Astrocyte (in vitro differentiated cells and primary cell): ENCODE data around the gene NUP98. TPM values are rescaled to one million over a fixed set of nuclear protein-coding genes. Genes with fewer than 3 reads are reported as not detected.

ENCODE experiments used
- DNase-seq: peaks from one replicate; pipeline ENCODE4 v3.0.0-alpha.2; 2010; ENCODE audit warnings: low read depth
- FAIRE-seq: peaks from 2 replicates; lab custom pipeline; 2011; peaks lifted over from hg19 to GRCh38; lab: Jason Lieb, UNC
- H2AFZ ChIP-seq: 2 replicates; pipeline ENCODE4 v1.6.0; 2012; ENCODE audit warnings: low read depth, low read length, inconsistent platforms
- H3K27ac ChIP-seq: 2 replicates; pipeline ENCODE4 v1.5.1; 2011; ENCODE audit warnings: low read depth, low read length, inconsistent platforms
- H3K27me3 ChIP-seq: 2 replicates; pipeline ENCODE4 v1.6.0; 2011; ENCODE audit warnings: low read length, inconsistent platforms; ENCODE audit not compliant: insufficient read depth
- H3K36me3 ChIP-seq: 2 replicates; pipeline ENCODE4 v1.5.1; 2011; ENCODE audit warnings: low read length, inconsistent platforms; ENCODE audit not compliant: insufficient read depth
- H3K4me1 ChIP-seq: 2 replicates; pipeline ENCODE4 v1.5.1; 2011; ENCODE audit warnings: low read length, inconsistent platforms; ENCODE audit not compliant: insufficient read depth
- H3K4me2 ChIP-seq: 2 replicates; pipeline ENCODE4 v1.6.0; 2012; ENCODE audit warnings: low read length, inconsistent platforms
- H3K4me3 ChIP-seq: 2 replicates; pipeline ENCODE4 v1.5.1; 2011; ENCODE audit warnings: low read depth, mild to moderate bottlenecking, low read length, inconsistent platforms; ENCODE audit not compliant: insufficient read depth
- H3K79me2 ChIP-seq: 2 replicates; pipeline ENCODE4 v1.6.0; 2012; ENCODE audit warnings: mild to moderate bottlenecking, low read length, inconsistent platforms; ENCODE audit not compliant: insufficient read depth
- H3K9ac ChIP-seq: 2 replicates; pipeline ENCODE4 v1.6.0; 2012; ENCODE audit warnings: mild to moderate bottlenecking, low read length, inconsistent platforms
- H3K9me3 ChIP-seq: 2 replicates; pipeline ENCODE4 v1.5.1; 2012; ENCODE audit warnings: low read depth, mild to moderate bottlenecking, low read length, inconsistent platforms; ENCODE audit not compliant: insufficient read depth
- H4K20me1 ChIP-seq: 2 replicates; pipeline ENCODE4 v1.6.0; 2012; ENCODE audit warnings: low read length, inconsistent platforms; ENCODE audit not compliant: insufficient read depth
- H3K27ac Mint-ChIP-seq: one replicate; pipeline ENCODE4 v1.8.0; 2021; ENCODE audit warnings: mild to moderate bottlenecking, mixed read lengths; ENCODE audit not compliant: unreplicated experiment
- H3K27me3 Mint-ChIP-seq: one replicate; pipeline ENCODE4 v1.8.0; 2021; ENCODE audit warnings: low read depth, mixed read lengths; ENCODE audit not compliant: unreplicated experiment
- H3K36me3 Mint-ChIP-seq: one replicate; pipeline ENCODE4 v1.8.0; 2021; ENCODE audit warnings: low read depth, mixed read lengths; ENCODE audit not compliant: unreplicated experiment
- H3K4me1 Mint-ChIP-seq: one replicate; pipeline ENCODE4 v1.8.0; 2021; ENCODE audit warnings: low read depth, mixed read lengths; ENCODE audit not compliant: unreplicated experiment
- H3K4me3 Mint-ChIP-seq: one replicate; pipeline ENCODE4 v1.8.0; 2021; ENCODE audit warnings: mild to moderate bottlenecking, moderate library complexity, mixed read lengths; ENCODE audit not compliant: unreplicated experiment
- H3K9me3 Mint-ChIP-seq: one replicate; pipeline ENCODE4 v1.8.0; 2021; ENCODE audit warnings: mild to moderate bottlenecking, mixed read lengths; ENCODE audit not compliant: unreplicated experiment
- EZH2 ChIP-seq: IDR thresholded peaks from 2 replicates; pipeline ENCODE4 v1.6.1; 2012; ENCODE audit warnings: mild to moderate bottlenecking, low read length, inconsistent platforms; ENCODE audit not compliant: insufficient read depth
- total RNA-seq: library from RNA; stranded (reverse); gene quantifications from 2 replicates; pipeline ENCODE4 v1.2.1, GENCODE V29; 2021
- TF ChIP-seq, protein P1 (sequence below): IDR thresholded peaks from 2 replicates; pipeline ENCODE4 v1.5.1; 2011; ENCODE audit warnings: low read depth, mild to moderate bottlenecking, inconsistent platforms, low read length, moderate library complexity; ENCODE audit not compliant: insufficient read depth

NUP98 gene
- total RNA-seq, 1 donor from 2014 or later, result 81.2 TPM

DNA sequence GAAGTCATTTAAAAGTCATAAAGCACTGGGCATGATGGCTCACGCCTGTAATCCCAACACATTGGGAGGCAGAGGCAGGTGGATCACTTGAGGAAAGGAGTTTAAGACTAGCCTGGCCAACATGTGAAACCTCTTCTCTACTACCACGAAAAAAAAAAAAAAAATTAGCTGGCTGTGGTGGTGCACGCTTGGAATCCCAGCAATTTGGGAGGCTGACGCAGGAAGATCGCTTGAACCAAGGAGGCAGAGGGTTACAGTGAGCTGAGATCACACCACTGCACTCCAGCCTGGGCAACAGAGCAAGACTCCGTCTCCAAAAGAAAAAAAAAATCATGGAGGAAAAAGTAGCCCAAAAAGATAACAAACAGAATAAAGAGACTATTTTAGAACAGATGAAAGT is 42.2 kb downstream of the NUP98 start:
- H3K9me3 Mint-ChIP-seq, result no peaks in the 10 kb centered on the region
- no peaks in the 10 kb centered on the region for H3K27me3 ChIP-seq
- H3K4me3 ChIP-seq, result no peak overlapping the region
- no peak for FAIRE-seq
- TF ChIP-seq, protein P1, sequence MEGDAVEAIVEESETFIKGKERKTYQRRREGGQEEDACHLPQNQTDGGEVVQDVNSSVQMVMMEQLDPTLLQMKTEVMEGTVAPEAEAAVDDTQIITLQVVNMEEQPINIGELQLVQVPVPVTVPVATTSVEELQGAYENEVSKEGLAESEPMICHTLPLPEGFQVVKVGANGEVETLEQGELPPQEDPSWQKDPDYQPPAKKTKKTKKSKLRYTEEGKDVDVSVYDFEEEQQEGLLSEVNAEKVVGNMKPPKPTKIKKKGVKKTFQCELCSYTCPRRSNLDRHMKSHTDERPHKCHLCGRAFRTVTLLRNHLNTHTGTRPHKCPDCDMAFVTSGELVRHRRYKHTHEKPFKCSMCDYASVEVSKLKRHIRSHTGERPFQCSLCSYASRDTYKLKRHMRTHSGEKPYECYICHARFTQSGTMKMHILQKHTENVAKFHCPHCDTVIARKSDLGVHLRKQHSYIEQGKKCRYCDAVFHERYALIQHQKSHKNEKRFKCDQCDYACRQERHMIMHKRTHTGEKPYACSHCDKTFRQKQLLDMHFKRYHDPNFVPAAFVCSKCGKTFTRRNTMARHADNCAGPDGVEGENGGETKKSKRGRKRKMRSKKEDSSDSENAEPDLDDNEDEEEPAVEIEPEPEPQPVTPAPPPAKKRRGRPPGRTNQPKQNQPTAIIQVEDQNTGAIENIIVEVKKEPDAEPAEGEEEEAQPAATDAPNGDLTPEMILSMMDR, result no peak
- TF ChIP-seq EZH2, result no peak
- no peak overlapping the region for H2AFZ ChIP-seq
- H3K9me3 ChIP-seq, result no peaks in the 10 kb centered on the region
- H4K20me1 ChIP-seq, result peaks cover 10% of the 10 kb centered on the region
- H3K27ac Mint-ChIP-seq, result no peak overlapping the region
- H3K9ac ChIP-seq, result no peak overlapping the region
- H3K4me2 ChIP-seq, result no peak overlapping the region
- no peaks in the 10 kb centered on the region for H3K4me1 ChIP-seq
- H3K27me3 Mint-ChIP-seq, result no peaks in the 10 kb centered on the region
- no peak overlapping the region for H3K27ac ChIP-seq
- no peak for DNase-seq
- peaks cover 45% of the 10 kb centered on the region for H3K36me3 ChIP-seq
- peaks cover 9% of the 10 kb centered on the region for H3K36me3 Mint-ChIP-seq
- H3K4me1 Mint-ChIP-seq, result no peaks in the 10 kb centered on the region
- H3K4me3 Mint-ChIP-seq, result no peak overlapping the region
- peaks cover 10% of the 10 kb centered on the region for H3K79me2 ChIP-seq

DNA sequence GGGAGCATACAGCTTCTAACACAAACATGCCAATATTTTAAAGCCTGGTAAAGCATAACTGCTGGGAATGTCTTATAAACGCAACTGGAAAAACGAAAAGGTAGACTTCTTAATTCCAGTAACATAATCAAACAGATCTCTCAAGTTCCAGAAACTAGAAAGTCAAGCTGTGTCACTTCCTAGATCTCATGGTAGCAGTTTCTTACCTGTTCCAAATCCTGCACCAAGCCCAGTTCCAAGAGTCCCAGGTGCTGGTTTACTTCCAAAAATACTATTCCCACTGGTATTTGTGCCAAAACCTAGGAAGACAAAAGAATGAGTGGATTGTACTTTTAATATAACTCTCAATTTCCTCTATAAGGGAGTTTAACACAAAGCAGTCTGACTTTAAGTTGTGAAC is 44.2 kb downstream of the NUP98 start:
- TF ChIP-seq, protein P1, result no peak
- TF ChIP-seq EZH2, result no peak
- Mint-ChIP-seq H3K9me3 (no peaks in the 10 kb centered on the region), H3K4me3 (no peak overlapping the region), H3K4me1 (no peaks in the 10 kb centered on the region), H3K27ac (no peak overlapping the region), H3K27me3 (no peaks in the 10 kb centered on the region), H3K36me3 (peaks cover 9% of the 10 kb centered on the region)
- DNase-seq, result no peak
- H3K4me2 ChIP-seq, result no peak overlapping the region
- H3K36me3 ChIP-seq, result peaks cover 35% of the 10 kb centered on the region
- H3K4me3 ChIP-seq, result no peak overlapping the region
- no peaks in the 10 kb centered on the region for H3K4me1 ChIP-seq
- FAIRE-seq, result no peak
- no peak overlapping the region for H2AFZ ChIP-seq
- H3K9ac ChIP-seq, result no peak overlapping the region
- H3K27me3 ChIP-seq, result no peaks in the 10 kb centered on the region
- H3K27ac ChIP-seq, result no peak overlapping the region
- no peaks in the 10 kb centered on the region for H3K9me3 ChIP-seq
- peaks cover 14% of the 10 kb centered on the region for H3K79me2 ChIP-seq
- peaks cover 12% of the 10 kb centered on the region for H4K20me1 ChIP-seq

DNA sequence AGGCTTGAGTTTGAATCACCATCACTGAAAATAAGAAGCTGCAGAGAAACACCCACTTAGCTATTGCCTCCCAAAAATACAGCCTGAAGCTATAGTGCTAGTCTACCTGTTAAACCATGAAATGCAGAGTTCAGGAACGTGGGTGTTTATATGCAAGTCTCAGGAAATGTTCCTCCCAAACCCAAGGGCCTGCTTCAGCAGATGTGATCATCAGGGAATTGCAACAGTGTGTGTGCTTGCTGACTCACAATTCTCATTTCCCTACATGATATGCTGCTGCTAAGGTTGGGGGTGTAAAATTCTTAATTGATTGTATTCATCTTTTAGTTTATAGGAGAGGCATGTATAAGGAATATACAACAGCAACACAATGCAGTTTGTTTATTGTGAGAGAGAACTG is 49.6 kb downstream of the NUP98 start:
- Histone ChIP-seq H3K36me3 (peaks cover 37% of the 10 kb centered on the region), H3K27ac (no peak overlapping the region), H2AFZ (no peak overlapping the region), H3K79me2 (peaks cover 18% of the 10 kb centered on the region), H3K4me2 (no peak overlapping the region), H4K20me1 (peaks cover 12% of the 10 kb centered on the region), H3K27me3 (no peaks in the 10 kb centered on the region), H3K9ac (no peak overlapping the region), H3K4me1 (no peaks in the 10 kb centered on the region), H3K4me3 (no peak overlapping the region), H3K9me3 (no peaks in the 10 kb centered on the region)
- DNase-seq (peak; percentile 64), FAIRE-seq (no peak)
- Mint-ChIP-seq H3K4me1 (peaks cover 8% of the 10 kb centered on the region), H3K27ac (peak overlapping the region; percentile 88), H3K4me3 (no peak overlapping the region), H3K27me3 (no peaks in the 10 kb centered on the region), H3K9me3 (no peaks in the 10 kb centered on the region), H3K36me3 (no peaks in the 10 kb centered on the region)
- TF ChIP-seq EZH2, result no peak
- TF ChIP-seq, protein P1, result no peak
